Gastroesophageal sphincter (tissue), 4 donors: ENCODE data around the gene TLCD1. TPM values are rescaled to one million over a fixed set of nuclear protein-coding genes. Genes with fewer than 3 reads are reported as not detected.

Source experiments
- ATAC-seq: fragments of 150-250 bp; one replicate; pipeline ENCODE4 v1.9.1; 2016; ENCODE audit warnings: mild to moderate bottlenecking, moderate library complexity
- H3K27ac ChIP-seq, 4 donors: fragments of 200-600 bp; sonication (generic) in 3 of 4; 1 replicate in 3 of 4; 2 replicates in 1 of 4; pipeline ENCODE4 v1.5.1; 2016 to 2019
- H3K27me3 ChIP-seq: fragments of 200-600 bp; sonication (generic); one replicate; pipeline ENCODE4 v1.5.1; 2019
- H3K36me3 ChIP-seq, 2 donors: fragments of 200-600 bp; sonication (generic); one replicate each; pipeline ENCODE4 v1.5.1; 2019; ENCODE audit warnings: control low read depth in 1 of 2
- H3K4me1 ChIP-seq, 3 donors: fragments of 200-600 bp; sonication (generic); 1 replicate in 2 of 3; 2 replicates in 1 of 3; pipeline ENCODE4 v1.5.1; 2016 to 2019; ENCODE audit warnings: control low read depth in 2 of 3
- H3K4me3 ChIP-seq, 2 donors: fragments of 200-600 bp; sonication (generic); one replicate each; pipeline ENCODE4 v1.5.1; 2019; ENCODE audit warnings: mild to moderate bottlenecking in 1 of 2, moderate library complexity in 1 of 2
- H3K9me3 ChIP-seq, 3 donors: fragments of 200-600 bp; sonication (generic); one replicate each; pipeline ENCODE4 v1.5.1; 2017 to 2019; ENCODE audit warnings: control low read depth in 2 of 3
- CTCF ChIP-seq, 4 experiments: fragments of 200-600 bp in 2 of 4; fragments of 450-650 bp in 2 of 4; sonication (generic) in 1 of 4; IDR thresholded peaks; one replicate each; pipeline ENCODE4 v1.5.1; 2017 to 2019; ENCODE audit warnings: antibody characterized with exemption in 4 of 4, mild to moderate bottlenecking in 2 of 4, moderate library complexity in 2 of 4
- EP300 ChIP-seq: sonication (generic); formaldehyde crosslinking; IDR thresholded peaks from one replicate; pipeline ENCODE4 v1.6.1; 2017; ENCODE audit warnings: antibody characterized with exemption, mild to moderate bottlenecking
- POLR2A ChIP-seq, 2 donors: fragments of 450-650 bp; IDR thresholded peaks; one replicate each; pipeline ENCODE4 v1.6.1; 2017; ENCODE audit warnings: antibody characterized with exemption in 2 of 2, mild to moderate bottlenecking in 2 of 2, moderate library complexity in 1 of 2
- POLR2AphosphoS5 ChIP-seq: sonication (generic); formaldehyde crosslinking; IDR thresholded peaks from one replicate; pipeline ENCODE4 v1.6.1; 2017; ENCODE audit warnings: antibody characterized with exemption
- WGBS, 2 donors: methylation state at CpG; one replicate each; pipeline ENCODE4 v1.1.5; 2018; ENCODE audit warnings: low coverage in 1 of 2; 5-methylcytosine and 5-hydroxymethylcytosine counted together
- total RNA-seq, 4 donors: library from RNA; depleted of rRNA; stranded (reverse); fragments of >200 nt; gene quantifications; one replicate each; pipeline ENCODE4 v1.1.0, GENCODE V29; 2016

Gene TLCD1
- total RNA-seq, 4 donors from 2014 or later = 1.1 to 2.8 TPM; not detected in 2

- TF ChIP-seq EP300 (no peak), CTCF (IDR thresholded peaks at IDR 0.05) (no peak), POLR2A (IDR thresholded peaks at IDR 0.05) (no peak), POLR2AphosphoS5 (no peak)
- no peaks in the 10 kb centered on the region for H3K9me3 ChIP-seq
- peak overlapping the region in 3 of 4 donors; percentile 89 to 92 (median 89) for H3K27ac ChIP-seq
- no peaks in the 10 kb centered on the region for H3K27me3 ChIP-seq
- 27% methylated on average over 2 of the region's 4 CpGs; no CpG with 5 or more reads in 1 of the 2 donors for WGBS, 2 donors
- peaks cover 0 to 27% of the 10 kb centered on the region in 2 donors for H3K36me3 ChIP-seq
- peak overlapping the region in 1 of 2 donors; percentile 79 for H3K4me3 ChIP-seq
- no peak for ATAC-seq
- H3K4me1 ChIP-seq = peaks cover 0 to 69% (median 15%) of the 10 kb centered on the region in 3 donors
Observed at GRCh38 chr17:28745786-28746411, 19.9 kb upstream of the TLCD1 start.

GRCh38 chr17:28744972-28745785 lies 19.1 kb upstream of the TLCD1 start:
- Histone ChIP-seq H3K4me1 (peaks cover 0 to 61% (median 15%) of the 10 kb centered on the region in 3 donors), H3K4me3 (peak overlapping the region; percentile 65 to 79), H3K9me3 (no peaks in the 10 kb centered on the region), H3K36me3 (peaks cover 0 to 27% of the 10 kb centered on the region in 2 donors), H3K27ac (peak overlapping the region; percentile 49 to 92 (median 89)), H3K27me3 (no peaks in the 10 kb centered on the region)
- ATAC-seq = no peak
- 3% methylated on average over 20 of the region's 31 CpGs; no CpG with 5 or more reads in 1 of the 2 donors for WGBS, 2 donors
- TF ChIP-seq CTCF (IDR thresholded peaks at IDR 0.05) = peak in 1 of 4 experiments; percentile 15
- no peak for TF ChIP-seq POLR2AphosphoS5

GRCh38 chr17:28744104-28744971 lies 18.3 kb upstream of the TLCD1 start:
- no peaks in the 10 kb centered on the region for H3K27me3 ChIP-seq
- 0 to 15% methylated on average over 2 to 10 of the region's 61 CpGs for WGBS, 2 donors
- peaks cover 0 to 53% (median 15%) of the 10 kb centered on the region in 3 donors for H3K4me1 ChIP-seq
- peak; percentile 26 for ATAC-seq
- H3K36me3 ChIP-seq = peaks cover 0 to 24% of the 10 kb centered on the region in 2 donors
- no peaks in the 10 kb centered on the region for H3K9me3 ChIP-seq
- peak overlapping the region; percentile 65 to 79 for H3K4me3 ChIP-seq
- peak overlapping the region; percentile 49 to 92 (median 89) for H3K27ac ChIP-seq
- TF ChIP-seq CTCF (IDR thresholded peaks at IDR 0.05) = no peak
- no peak for TF ChIP-seq EP300
- no peak for TF ChIP-seq POLR2A (IDR thresholded peaks at IDR 0.05)
- TF ChIP-seq POLR2AphosphoS5 = no peak

- Histone ChIP-seq H3K36me3 (peaks cover 0 to 15% of the 10 kb centered on the region in 2 donors), H3K9me3 (no peaks in the 10 kb centered on the region), H3K27ac (peak within 1 kb of the TSS; percentile 49 to 92 (median 89)), H3K4me3 (peak within 1 kb of the TSS; percentile 65 to 79), H3K4me1 (peaks cover 0 to 50% (median 15%) of the 10 kb centered on the region in 3 donors), H3K27me3 (no peaks in the 10 kb centered on the region)
- peak; percentile 92 for ATAC-seq
- WGBS, 2 donors = no CpG with 5 or more reads among the region's 70 CpGs
- TF ChIP-seq CTCF (IDR thresholded peaks at IDR 0.05) (peak in 3 of 4 experiments; percentile 38 to 59 (median 57)), EP300 (no peak), POLR2A (IDR thresholded peaks at IDR 0.05) (peak; percentile 70 to 92)
Observed at GRCh38 chr17:28743243-28744103, 17.4 kb upstream of the TLCD1 start, which contains the start of gene TRAF4. Gene TRAF4, plus strand, starts transcription at chr17:28744011. Its CDS starts 102 bp downstream, at chr17:28744113.
